Loucy (cell line): ENCODE measurements around the gene GPR15LG.

Experiments used
- EZH2phosphoT487 ChIP-seq: fragments of 200-600 bp; IDR thresholded peaks from 2 replicates; pipeline ENCODE4 v1.6.1; 2018; ENCODE audit warnings: antibody characterized with exemption, mild to moderate bottlenecking, moderate library complexity, borderline replicate concordance
- TF ChIP-seq, protein P1 (sequence below): fragments of 200-600 bp; sonication (generic); conservative IDR thresholded peaks from 2 replicates; pipeline ENCODE4 v1.5.1; 2014; ENCODE audit warnings: mild to moderate bottlenecking, antibody characterized with exemption, low read length

DNA sequence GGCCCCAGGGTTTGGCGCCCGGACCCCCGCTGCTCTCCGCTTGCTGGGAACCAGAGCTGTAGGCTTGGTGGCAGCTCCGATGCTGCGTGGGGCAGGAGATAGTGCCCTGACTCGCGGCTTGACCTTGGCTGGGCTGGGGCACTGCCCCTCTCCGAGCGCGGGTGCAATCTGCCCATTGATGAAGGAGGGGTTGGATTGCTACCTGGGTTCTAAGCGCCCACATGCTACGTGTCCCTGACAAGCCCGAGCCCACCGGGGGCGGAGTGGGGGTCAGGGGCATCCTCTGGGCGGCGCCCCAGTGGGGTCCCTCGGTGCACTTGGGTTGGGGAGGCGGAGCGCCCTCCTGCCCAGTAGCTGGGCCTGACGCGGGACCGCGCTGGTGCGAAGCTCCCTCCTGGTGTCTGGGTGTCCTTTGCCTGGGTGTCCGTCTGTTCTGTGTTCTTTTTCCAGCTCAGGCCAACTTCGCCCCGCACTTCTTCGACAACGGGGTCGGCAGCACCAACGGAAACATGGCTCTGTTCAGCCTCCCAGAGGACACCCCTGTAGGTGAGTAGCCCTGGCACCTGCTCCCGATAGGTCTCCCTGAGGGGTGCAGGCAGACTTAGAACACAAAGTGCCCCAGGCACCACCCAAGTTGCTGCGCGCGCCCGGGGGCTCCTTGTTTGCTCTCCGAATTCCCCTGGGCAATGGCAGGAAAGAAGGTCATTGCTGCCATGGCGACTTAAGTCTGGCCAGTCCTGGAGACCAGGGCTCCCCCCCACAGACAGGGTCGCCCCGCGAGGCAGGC lies 21.6 kb downstream of the GPR15LG start:
- TF ChIP-seq, protein P1, sequence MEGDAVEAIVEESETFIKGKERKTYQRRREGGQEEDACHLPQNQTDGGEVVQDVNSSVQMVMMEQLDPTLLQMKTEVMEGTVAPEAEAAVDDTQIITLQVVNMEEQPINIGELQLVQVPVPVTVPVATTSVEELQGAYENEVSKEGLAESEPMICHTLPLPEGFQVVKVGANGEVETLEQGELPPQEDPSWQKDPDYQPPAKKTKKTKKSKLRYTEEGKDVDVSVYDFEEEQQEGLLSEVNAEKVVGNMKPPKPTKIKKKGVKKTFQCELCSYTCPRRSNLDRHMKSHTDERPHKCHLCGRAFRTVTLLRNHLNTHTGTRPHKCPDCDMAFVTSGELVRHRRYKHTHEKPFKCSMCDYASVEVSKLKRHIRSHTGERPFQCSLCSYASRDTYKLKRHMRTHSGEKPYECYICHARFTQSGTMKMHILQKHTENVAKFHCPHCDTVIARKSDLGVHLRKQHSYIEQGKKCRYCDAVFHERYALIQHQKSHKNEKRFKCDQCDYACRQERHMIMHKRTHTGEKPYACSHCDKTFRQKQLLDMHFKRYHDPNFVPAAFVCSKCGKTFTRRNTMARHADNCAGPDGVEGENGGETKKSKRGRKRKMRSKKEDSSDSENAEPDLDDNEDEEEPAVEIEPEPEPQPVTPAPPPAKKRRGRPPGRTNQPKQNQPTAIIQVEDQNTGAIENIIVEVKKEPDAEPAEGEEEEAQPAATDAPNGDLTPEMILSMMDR, result no peak
- TF ChIP-seq EZH2phosphoT487, result no peak
